ENCODE data around the gene ALCAM.

ALCAM gene

DNA sequence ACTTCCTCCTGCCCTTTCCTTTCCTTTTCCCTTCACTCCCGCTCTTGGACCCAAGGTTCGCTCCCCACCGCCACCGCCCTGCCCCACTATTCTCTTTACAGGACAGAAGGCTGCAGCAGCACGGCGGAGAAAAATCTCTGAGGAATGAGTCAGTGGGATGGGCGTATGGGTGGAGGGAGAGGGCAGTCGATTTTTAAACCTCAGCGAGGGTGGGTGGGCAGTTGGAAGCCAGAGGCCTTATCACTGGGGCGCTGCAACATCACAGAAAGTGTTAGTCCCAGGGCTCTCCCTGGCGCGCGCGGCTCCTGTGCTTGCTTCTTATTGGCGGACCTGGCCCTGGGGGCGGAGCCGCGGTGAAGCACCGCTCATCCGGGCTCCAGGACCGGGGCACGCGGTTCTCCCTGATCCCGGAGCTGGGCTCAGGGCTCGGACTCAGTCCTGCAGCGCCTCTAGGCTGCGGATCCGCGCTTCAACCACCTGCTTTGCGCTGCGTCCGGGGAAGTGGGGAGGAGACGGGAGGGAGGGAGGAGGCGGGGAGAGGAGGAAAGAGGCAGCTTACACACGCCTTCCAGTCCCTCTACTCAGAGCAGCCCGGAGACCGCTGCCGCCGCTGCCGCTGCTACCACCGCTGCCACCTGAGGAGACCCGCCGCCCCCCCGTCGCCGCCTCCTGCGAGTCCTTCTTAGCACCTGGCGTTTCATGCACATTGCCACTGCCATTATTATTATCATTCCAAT is at the start of gene ALCAM:
Gene ALCAM (plus strand): TSS at position 584 of the 737 bp plus-strand sequence.
- peak; percentile 80 for DNase-seq

DNA sequence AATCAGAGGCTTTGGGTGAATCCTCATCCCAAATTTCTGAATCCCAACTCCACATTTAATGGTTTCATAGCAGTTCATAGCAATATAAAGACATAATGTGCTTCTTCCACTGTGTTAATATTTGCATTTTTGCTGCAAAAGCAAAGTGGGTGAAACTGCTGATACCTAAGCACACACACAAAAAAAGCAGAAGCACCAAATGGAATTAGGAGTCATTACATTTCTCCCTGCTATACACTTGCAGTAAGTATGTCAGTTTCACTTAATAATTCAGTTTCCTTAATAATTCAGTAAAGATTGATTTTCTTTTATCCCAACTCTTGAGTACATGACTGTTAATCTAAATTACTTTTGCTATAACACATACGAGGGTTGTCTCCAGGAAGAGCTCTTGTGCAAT is 48.9 kb upstream of the ALCAM start:
- DNase-seq = no peak

DNA sequence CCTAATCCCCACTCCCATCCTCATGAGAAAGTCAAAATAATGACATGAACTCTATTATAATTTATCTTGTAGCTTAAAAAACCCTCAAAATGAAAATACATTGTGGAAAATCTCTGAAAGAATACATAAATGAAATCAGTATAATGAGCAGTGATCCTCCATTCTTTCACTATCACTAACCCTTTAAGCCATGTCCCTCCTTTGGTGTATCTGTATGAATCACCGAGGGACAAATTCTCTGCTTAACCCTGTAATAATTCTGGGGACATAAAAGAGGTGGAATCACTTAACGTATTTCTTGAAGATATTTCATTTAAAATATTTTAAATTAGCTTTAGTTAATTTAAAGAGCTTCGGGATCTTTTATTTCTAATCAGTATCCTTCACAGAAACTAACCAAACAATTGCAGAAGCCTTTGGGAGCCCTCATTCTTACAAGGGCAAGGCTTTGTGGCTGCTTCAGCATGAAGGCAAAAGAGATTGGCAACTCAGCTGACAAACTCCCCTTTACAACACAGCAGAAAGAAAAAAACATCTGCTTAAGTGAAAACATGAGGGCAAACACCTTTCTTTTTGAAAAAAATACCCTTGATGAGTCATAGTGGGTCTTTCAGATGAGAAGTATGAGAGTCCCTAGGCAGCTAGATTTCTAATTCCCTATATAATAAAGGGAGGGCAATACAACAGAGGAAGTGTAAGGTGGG is 44.0 kb upstream of the ALCAM start:
- no peak for DNase-seq

- DNase-seq = no peak
These were observed 43.5 kb upstream of the ALCAM start for GRCh38 chr3:105323274-105323599.

- DNase-seq = no peak
These were observed 41.8 kb upstream of the ALCAM start for GRCh38 chr3:105324951-105325350.

DNA sequence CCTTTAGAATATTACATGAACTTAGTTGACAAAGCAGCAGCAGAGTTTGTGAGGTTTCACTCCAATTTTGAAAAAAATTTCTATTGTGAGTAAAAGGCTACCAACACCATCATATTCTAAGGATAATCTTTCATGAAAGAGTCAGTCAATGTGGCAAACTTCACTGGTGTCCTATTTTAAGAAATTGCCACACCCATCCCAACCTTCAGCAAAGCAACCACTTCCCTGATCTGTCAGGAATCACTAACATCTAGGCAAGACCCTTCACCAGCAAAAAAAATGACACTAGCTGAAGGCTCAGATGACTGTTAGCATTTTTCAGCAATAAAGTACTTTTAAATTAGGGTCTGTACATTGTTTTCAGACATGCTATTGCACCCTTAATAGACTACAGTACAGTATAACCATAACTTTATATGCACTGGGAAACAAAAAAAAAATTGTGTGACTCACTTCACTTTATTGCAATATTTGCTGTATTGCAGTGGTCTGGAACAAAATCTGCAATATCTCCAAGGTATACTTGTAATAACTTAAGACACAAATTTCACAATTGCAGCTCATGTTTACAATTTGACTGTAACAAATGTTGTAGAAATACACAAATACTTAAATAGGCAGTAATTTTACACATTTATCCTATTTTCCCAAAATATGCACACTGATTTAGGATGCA is 38.9 kb upstream of the ALCAM start:
- DNase-seq = no peak

GRCh38 chr3:105328338-105328730 is 38.4 kb upstream of the ALCAM start:
- no peak for DNase-seq

DNA sequence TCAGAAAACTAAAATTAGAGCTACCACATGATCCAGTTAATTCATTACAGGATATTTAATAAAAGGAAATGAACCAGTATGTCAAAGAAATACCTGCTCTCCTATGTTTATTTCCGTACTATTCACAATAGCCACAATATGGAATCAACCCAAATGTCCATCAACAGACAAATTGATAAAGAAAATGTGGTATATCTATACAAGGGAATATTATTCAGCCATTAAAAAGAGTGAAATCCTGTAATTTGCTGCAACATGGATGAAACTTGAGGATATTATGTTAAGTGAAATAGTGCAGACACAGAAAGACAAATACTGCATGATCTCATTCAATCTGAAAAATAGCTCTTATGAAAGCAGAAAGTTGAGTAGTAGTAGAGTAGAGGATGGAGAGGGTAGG is 33.7 kb upstream of the ALCAM start:
- no peak for DNase-seq

- DNase-seq = no peak
These were observed 32.4 kb upstream of the ALCAM start for GRCh38 chr3:105334138-105334882.

DNA sequence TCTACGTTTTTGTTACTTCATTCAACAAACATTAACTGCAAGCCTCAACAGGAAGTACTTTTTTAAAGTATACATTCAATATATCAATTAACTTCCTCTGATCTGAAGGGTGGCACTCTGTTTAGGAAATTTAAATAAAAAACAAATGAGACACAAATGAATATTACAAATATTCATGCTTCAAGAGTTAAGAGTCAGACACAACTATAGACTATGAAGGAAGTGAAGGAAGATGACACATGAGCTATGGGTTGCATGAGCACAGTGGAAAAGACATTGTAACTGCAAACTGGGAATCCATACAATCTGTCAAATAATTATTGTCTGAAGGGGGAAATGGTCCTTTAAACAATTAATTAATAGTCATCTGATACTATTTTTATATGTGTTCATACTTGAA is 26.8 kb upstream of the ALCAM start:
- DNase-seq = no peak

DNA sequence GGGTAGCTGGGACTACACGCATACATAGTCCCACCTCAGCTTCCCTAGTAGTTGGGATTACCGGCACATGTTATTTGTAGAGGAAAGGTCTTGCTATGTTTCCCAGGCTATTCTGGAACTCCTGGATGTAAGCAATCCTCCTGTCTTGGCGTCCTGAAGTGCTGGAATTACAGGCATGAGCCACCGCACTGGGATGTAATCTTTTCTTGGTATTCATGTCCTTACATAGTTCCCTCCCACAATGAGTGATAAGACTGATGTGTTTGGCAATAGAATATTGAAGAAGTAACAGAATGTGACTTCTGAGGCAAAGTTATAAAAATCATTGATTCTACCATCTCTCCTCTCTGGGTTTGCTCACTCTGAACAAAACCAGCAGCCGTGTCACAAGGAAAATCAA is 22.7 kb upstream of the ALCAM start:
- DNase-seq = no peak

DNA sequence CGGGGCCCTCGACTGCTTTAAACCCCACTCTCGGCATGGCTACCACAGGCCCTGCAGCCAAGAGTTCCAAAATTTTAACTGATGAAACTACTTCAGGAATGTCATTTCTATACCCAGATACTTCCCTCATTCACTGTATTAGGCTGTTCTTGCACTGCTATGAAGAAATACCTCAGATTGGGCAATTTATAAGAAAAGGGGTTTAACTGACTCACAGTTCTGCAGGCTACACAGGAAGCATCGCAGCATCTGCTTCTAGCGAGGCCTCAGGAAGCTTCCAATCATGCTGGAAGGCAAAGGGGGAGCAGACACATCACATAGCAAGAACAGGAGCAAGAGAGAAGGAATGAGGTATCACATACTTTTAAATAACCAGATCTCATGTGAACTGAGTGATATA is 21.6 kb upstream of the ALCAM start:
- no peak for DNase-seq

- no peak for DNase-seq
These were observed 18.9 kb upstream of the ALCAM start for GRCh38 chr3:105347625-105348302.

DNA sequence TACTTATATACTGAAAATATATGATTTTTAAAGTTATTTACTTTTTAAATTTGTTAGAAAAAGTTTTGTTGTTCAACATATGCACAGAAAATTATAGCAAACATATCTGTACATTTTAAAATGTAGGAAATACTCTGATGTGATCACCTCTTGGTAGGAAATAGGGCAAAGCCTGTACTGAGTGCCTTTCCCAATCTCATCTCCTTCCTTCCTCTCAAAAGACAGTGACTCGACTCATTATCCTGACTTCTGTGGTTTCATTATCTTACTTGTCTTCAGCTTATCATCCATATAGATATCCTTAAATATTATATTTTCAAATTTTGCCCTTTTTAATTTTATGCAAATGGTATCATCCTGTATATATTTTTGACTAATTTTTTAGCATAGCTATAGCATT is 18.4 kb upstream of the ALCAM start:
- DNase-seq = no peak

GRCh38 chr3:105349684-105350387 is 16.9 kb upstream of the ALCAM start:
- DNase-seq = no peak

- DNase-seq = no peak
These were observed 14.9 kb upstream of the ALCAM start for GRCh38 chr3:105351821-105352220.

- DNase-seq = no peak
These were observed 13.7 kb upstream of the ALCAM start for GRCh38 chr3:105352976-105353375.

DNA sequence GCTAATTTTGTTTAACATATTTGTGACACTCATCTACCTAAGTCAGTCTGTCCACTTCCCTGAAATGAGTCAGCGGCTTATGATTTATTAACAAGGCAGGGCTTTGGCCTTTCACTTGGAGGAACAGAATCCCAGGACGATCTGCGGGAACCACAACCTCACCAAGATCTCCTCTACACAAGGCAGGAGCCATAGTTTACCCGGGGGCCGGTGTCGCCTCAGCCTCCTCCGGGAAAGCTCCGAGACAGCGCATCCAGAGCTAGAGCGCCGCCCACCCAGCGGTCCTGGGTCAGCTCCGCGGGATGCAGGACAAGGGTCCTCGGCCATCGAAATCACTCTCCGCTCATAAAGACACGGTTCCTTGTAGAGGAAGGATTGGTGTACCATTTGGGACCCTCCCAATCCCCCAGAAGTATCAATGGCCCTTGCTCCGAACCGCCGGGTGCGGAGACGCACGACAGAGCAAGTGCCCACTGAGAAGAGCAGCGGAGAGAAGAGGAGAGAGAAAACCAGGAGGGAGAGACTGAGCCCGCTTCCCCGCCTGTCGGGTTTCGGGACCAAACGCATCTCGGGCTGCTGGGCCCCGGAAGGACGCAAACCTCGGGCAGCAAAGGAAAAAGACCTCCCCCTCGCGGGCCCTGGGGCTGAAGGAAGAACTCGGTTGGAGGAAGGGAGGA is 13.1 kb upstream of the ALCAM start:
- DNase-seq = no peak

- DNase-seq = no peak
These were observed 12.3 kb upstream of the ALCAM start for GRCh38 chr3:105354429-105354828.

- no peak for DNase-seq
These were observed 11.2 kb upstream of the ALCAM start for GRCh38 chr3:105355408-105356061.

GRCh38 chr3:105356396-105356795 is 10.3 kb upstream of the ALCAM start:
- no peak for DNase-seq
